GM12892 (cell line): ENCODE measurements around the gene SH3D21.

Experiments
- POLR2A ChIP-seq: IDR thresholded peaks from 2 replicates; pipeline ENCODE4 v1.6.1; 2011; ENCODE audit warnings: low read depth, low read length, control low read depth
- POLR2AphosphoS5 ChIP-seq: IDR thresholded peaks from 2 replicates; pipeline ENCODE4 v1.6.1; 2011; ENCODE audit warnings: low read depth, low read length, control low read depth
- TAF1 ChIP-seq: IDR thresholded peaks from 2 replicates; pipeline ENCODE4 v1.6.1; 2011; ENCODE audit warnings: low read depth, mild to moderate bottlenecking, control low read depth, low read length, borderline replicate concordance

- no peak for TF ChIP-seq TAF1
- TF ChIP-seq POLR2A, result no peak
- no peak for TF ChIP-seq POLR2AphosphoS5
Measured at GRCh38 chr1:36322041-36322785, 16.0 kb downstream of the SH3D21 start.
